GM18498 (cell line): Measurements from ENCODE around the gene SPATA25.

Experiments
- ATAC-seq: cut with Tn5 transposase; IDR thresholded peaks from one replicate; pipeline ENCODE4 v1.9.1; 2021; ENCODE audit warnings: mild to moderate bottlenecking, moderate library complexity; ENCODE audit not compliant: unreplicated experiment

SPATA25 gene

DNA sequence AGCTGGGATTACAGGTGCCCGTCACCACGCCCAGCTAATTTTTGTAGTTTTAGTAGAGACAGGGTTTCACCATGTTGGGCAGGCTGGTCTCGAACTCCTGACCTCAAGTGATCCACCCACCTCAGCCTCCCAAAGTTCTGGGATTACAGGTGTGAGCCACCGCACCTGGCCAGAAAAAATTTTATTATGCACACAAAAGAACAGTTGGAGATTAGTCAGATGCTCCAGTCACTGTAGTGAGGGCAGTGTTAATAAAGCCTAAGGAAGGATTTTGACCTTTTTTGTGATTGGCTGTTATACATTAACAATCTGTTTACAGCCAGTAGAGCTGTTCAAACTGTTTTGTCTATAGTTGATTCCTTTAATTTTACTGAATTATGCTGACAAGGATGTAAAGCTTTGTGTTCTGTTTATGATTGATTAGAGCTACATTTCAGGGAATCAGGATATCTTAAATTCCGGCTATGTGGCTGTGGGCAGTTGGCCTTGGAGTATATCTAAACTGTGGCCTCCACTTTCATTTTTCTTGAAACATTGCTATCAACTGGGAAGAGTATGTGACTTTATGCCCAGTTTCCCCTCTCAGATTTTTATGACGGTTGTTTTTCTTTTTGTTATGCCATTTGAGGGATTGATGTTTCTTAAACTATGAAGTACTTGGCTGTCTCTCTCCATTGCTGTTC is 20.1 kb downstream of the SPATA25 start:
- ATAC-seq: no peak

DNA sequence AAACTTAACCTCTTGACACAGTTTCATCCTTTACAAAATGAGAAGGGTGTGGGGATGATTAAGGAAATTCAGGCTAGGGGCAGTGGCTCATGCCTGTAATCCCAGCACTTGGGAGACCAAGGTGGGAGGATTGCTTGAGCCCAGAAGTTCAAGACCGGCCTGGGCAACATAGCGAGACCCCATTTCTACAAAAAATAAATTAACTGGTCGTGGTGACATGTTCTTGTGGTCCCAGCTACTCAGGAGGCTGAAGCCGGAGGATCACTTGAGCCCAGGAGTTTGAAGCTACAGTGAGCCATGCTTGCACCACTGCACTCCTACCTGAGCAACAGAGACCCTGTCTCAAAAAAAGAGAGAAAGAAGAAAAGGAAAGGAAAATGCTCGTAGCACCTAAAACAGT is 21.0 kb downstream of the SPATA25 start:
- ATAC-seq: no peak

DNA sequence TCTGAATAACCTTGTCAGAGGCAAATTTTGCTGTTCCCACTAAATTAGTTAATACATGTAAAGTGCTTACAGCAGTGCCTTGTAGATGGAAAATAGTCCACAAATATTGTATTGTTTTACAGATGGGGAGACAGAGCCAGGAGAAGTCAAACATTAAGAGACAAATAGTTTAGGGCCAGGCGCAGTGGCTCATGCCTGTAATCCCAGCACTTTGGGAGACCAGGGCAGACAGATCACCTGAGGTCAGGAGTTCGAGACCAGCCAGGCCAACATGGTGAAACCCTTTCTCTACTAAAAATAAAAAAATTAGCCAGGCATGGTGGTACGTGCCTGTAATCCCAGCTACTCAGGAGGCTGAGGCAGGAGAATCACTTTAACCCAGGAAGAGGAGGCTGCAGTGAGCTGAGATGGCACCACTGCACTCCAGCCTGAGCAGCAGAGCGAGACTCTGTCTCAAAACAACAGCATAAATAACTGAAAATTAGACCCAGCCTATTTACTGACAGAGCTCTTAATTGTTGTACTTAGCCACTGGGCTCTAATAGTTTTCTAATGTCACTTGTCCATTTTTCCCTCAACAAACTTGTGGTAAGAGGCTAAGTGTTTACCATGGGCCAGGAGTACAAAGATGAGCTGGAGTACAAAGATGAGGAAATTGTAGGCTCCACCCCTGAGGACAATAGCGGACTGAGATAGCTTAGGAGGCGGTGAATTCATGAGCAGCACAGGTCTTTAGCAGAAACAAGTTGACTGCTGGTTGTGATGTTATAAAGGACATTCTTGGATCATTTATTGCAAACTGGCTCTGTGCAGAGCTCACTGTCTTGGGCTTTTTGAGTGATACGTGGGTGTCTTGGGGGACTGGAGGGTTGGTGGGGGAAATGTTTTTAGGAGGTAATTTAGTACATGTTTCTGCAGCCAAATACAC is 23.6 kb downstream of the SPATA25 start:
- ATAC-seq: no peak

DNA sequence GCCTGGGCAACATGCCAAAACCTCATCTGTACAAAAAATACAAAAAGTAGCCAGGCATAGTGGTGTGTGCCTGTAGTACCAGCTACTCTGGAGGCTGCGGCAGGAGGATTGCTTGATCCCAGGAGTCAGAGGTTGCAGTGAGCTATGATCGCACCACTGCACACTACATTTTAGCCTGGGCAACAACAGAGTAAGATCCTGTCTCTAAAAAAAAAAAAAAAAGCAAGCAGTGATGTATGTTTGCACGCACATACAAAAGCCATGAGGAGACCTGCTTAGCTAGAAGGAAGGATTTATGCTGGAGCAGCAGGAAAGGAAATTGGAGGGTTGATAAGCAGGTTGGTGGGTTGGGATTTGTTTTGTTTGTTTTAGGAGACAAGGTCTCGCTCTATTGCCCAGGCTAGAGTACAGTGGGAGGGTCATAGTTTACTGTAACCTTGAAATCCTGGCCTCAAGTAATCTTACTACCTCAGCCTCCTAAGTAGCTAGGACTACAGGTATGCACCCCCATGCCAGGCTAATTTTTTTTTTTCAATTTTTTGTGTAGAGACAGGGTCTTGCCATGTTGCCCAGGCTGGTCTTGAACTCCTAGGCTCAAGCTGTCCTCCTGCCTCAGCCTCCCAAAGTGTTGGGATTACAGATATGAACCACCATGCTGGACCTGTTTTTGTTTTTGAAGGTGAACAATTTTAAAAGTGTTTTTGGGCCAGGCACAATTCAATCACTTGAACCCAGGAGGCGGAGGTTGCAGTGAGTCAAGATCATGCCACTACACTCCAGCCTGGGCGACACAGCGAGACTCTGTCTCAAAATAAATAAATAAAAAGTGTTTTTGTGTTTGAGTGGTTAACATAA is 26.0 kb downstream of the SPATA25 start:
- no peak for ATAC-seq

DNA sequence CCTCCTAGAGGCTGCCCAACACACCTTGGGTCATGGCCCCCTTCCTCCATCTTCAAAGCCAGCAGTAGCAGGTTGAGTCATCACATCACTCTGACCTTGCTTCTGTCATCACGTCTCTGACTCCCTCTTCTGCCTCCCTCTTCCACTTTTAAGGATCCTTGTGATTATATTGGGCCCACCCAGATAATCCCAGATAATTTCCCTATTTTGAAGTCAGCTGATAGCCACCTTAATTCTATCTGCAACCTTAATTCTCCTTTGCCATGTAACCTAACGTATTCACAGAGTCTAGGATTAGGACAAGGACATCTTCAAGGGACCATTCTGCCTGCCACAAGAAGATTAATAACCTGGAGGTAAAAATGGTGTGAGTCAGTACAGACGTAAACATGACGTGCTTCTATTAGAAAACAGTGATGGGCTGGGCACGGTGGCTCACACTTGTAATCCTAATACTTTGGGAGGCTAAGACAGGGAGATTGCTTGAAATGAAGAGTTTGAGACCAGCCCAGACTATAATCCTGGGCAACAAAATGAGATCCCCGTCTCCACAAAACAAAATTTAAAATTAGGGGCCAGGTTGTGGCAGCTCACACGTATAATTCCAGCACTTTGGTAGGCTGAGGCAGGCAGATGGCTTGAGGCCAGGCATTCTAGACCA is 26.7 kb downstream of the SPATA25 start:
- no peak for ATAC-seq

DNA sequence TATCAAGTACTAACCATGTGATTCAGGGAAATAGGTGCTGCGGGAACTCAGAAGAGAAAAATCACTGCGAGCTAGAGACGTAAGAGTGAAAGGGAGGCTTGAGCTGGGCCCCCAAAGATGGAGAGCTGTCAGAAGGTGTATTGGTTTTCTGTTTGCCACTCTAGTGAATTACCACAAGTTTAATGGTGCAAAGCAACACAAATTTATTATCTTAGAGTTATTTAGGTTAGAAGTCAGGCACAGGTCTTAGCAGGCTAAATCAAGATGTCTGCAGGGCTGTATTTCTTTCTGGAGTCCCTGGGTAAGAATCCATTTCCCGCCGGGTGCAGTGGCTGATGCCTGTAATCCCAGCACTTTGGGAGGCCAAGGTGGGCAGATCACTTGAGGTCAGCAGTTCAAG is 27.5 kb downstream of the SPATA25 start:
- ATAC-seq: no peak

DNA sequence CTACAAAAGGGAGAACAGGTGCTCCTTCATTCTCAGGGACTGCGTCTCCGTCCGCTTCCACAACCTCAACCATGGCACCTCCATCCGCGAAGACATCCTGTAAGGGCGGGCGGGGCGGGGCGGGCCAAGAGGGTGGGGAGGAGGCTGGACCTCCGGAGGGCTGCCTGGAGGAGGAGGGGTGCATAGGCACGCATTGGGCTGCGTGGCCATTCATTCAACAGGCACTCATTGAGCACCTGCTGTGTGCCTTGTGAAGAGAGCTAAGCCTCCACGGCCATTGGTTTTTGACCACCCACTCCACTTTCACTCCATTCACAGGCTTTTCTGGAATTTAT is 29.6 kb downstream of the SPATA25 start:
- peak; percentile 25 for ATAC-seq

DNA sequence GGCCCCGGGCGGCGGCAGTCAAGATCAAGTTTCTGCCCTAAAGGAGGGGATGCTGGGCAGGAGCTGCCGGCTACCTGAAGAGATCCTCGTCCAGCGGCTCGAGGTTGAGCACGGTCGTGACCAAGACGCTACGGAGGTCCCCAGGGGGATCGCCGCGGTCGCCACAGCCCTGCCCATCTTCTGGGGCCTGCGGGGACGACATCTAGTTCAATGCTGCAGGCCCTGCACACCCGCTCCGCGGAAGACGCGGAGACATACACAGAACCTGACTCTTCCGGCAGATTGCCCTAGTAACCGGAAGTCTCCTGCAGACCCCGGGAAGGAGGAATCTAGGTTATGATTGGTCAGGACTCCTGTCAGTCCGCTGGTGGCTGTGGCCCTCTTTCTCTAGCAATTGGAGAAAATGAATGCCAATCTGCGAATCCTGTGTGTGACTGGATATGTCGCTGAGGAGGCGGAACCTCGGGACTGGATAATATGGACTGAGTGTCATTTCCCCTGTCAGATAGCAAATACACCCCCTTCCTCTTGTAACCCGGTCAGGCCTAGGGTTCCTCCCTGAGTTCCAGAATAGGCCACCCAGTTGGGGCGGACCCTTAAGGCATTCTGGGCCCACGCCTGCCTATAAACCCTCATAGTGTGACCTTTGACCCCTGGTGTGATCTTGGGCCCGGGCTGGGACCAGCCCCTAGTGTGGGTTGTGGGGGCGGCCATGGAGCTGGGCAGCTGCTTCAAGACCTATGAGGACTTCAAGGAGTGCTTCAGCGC is 30.1 kb downstream of the SPATA25 start, which contains the start of the genes ACOT8 and ZSWIM3:
ACOT8 (minus strand) TSS at position 279 of the 768 bp plus-strand sequence; CDS start at position 202, 77 bp downstream.
ZSWIM3 (plus strand) TSS at position 501 of the 768 bp plus-strand sequence; CDS start at position 713, 212 bp downstream.
- ATAC-seq: peak; percentile 96

DNA sequence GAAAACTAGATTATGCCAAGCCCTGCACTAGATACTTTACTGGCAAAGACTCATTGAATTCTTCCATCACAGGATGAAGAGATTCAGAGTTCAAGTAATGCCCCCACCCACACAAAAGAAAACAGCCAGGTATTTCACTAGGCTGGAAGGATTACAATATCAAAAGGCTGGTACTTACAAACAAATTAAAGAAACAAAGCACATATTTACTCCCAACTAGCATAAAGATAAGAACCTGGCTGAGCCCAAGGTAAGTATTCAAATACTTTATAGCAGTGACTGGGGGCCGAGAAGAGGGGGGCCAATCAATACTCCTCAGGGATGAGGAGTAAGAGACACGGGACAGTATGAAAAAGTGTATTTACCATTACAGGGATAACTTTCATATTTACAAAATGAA is 33.9 kb downstream of the SPATA25 start:
- ATAC-seq: no peak

DNA sequence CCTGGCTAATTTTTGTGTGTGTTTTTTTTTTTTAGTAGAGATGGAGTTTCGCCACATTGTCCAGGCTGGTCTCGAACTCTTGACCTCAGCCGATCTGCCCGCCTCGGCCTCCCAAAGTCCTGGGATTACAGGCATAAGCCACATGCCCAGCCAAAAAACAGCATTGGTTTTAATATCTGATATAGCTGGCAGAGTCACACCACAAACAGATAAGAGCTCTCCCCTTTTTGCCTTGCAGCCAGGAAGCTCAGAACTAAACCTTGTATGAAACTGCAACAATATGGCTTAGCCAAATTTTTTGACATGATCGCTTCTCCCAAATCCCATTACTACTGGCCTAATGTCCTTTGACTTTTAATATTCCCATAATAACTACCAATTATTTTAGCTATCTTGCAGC is 35.1 kb downstream of the SPATA25 start:
- ATAC-seq: no peak

DNA sequence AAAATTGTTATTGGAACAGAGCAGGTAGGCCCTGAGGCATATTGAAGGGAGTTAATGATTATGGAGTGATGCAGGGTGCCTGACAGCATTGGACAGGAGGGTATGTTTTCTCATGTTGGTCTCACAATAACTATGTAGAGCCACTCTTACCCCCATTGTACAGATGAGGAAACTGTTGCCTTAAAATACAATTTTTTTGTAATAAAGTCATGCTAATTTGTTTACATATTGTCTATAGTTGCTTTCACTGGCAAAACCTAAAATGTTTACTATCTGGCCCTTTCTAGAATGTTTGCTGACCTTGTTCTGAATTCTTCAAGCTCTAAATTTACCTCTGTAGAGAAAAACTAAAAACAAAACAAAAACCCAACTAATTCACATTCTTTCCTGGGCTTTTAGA is 35.9 kb downstream of the SPATA25 start:
- no peak for ATAC-seq

DNA sequence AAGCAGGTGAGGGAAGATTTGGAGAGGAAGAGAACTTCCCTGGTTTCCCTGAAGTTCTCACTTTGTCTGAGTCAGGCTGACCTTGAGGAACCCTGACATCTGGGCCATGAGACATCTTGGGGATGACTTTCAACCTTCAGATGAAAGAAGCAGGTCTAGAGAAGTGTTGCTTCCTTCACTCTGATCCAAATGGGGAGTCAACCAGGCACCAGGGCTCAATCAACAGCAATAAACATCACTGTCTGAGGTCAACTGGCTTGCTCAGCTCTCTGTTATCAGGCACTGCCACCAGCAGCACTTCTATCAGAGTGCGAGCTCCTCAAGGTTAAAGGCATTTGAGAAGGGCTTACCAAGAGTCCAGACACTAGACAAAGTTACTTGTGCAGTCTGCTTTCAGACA is 36.5 kb downstream of the SPATA25 start:
- ATAC-seq: no peak

DNA sequence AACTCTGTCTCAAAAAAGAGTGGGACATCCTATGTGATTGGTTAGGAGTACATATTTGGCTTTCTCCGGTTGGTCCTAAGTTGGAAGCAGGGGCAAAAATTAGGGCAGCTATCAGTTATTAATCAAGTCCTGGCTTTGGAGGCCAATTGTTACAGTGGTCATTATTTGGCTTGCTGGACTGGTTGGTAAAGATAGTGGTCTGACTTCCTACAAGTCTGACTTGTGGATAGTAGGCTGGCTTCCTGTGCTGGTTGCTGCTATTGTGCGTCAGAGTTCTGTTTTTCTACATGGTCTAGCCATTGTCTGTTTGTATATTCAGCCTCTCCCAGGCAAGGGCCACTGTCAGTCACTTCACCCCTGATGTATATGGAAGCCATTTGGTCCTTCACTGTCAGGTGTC is 37.2 kb downstream of the SPATA25 start:
- ATAC-seq: no peak

DNA sequence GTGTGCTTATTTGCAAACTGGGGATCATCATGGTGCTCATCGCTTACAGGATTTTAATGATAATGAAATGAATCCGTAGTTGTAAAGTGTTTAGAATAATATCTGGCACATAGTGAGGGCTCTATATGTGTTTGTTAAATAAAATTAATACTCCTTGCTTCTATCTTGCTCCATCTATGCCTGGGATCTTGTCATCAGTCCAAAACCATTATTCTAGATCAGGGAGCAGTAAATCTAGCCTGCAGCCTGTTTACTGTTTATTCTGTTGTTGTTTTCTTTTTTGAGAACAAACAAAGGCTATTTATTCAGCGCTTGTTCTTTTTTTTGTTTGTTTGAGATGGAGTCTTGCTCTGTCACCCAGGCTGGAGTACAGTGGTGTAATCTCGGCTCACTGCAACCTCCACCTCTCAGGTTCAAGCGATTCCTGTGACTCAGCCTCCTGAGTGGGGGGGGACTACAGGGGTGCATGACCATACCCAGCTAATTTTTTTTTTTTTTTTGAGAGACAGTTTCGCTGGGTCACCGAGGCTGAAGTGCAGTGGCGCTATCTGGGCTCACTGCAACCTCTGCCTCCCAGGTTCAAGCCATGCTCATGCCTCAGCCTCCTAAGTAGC is 38.3 kb downstream of the SPATA25 start:
- no peak for ATAC-seq

DNA sequence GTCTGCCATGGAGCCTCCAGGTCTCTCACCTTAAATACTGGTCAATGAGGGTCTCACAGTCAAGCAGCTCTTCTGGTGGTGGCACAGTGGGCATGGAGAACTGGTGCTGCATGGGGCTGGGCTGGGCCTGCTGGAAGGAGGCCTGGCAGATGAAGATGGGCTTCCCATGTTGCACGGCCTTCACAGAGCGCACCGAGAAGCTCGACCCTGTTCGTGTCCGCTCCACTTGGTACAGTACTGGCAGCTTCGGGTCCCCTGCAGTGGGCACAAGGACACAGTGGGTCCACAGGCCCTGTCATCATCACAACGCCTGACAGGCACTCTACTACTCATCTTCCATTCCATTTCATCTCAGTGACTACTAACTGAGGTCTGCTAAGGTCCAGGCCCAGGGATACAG is 39.0 kb downstream of the SPATA25 start:
- no peak for ATAC-seq

DNA sequence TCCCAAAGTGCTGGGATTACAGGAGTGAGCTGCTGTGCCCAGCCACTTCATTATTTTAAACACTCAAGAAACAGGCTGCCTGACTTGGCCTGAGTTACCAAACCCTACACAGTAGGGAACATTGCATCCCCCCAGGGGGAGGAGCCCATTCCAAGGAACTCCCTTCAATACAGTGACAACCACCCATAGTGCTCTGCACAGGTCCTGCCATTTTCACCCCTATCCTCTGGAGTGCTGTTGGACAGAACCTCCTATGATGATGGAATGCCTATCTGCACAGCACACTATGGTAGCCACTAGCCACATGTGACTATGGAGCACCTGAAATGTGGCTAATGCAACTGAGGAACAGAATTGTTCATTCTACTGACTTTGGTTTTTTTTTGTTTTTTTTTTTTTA is 42.0 kb downstream of the SPATA25 start:
- no peak for ATAC-seq

DNA sequence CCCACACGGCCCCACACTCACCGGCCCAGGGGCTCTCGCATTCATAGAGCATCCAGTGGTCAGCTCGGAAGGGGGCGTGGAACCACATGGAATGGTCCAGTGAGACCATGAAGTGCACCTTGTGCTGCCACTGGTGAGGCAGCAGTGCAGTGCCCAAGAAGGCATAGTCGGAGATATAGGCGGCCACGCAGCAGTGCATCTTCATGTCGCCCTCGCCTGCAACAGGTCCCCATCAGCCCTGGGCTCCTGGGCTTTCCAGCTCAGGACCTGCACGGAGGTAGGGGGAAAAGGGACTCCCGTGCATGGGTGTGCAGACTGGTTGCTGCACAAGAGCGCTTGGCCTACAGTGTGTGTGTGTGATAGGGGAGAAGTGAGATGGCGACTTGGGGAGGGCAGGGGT is 43.9 kb downstream of the SPATA25 start:
- no peak for ATAC-seq

DNA sequence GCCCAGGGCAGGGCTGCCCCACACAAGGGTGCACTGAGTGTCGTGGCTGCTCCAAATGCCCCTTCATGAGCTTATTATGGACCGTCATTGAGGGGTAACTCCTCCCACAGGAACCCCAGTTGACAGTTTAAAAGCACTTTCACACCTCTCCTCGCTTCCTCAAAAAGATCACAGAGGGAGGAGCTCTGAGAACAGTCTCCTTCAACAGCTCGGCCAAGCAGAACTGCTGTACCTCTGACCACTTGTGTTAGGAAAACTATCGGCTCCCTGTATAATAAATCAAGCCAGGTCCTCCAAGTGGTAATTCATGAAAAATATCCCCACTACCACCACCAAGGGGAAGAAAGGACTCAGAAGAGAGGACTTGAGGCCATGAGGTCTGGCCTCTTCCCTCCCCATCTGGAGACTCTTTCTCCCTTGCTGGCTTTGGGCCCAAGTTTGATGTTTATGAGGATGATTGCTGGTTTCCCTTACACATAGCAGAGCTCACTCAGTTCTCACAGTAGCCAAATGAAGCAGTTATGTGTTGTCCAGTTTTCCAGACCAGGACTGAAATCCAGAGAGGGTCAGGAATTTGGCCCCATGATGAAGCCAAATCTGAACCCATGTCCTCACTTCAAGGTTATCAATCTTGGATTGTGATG is 45.1 kb downstream of the SPATA25 start:
- no peak for ATAC-seq
